GM23338 (cell line): ENCODE data around the gene RBP7. TPM values are rescaled to one million over a fixed set of nuclear protein-coding genes. Genes with fewer than 3 reads are reported as not detected.

ENCODE experiments used
- ATAC-seq: fragments of 200-7000 bp; cut with Tn5 transposase; 3 replicates; pipeline ENCODE4 v1.9.1; 2020
- DNase-seq: peaks from one replicate; pipeline ENCODE4 v3.0.0-alpha.2; 2015; ENCODE audit warnings: low spot score
- H2AFZ ChIP-seq: fragments of 200-600 bp; sonication (generic); 2 replicates; pipeline ENCODE4 v1.8.0; 2016; ENCODE audit warnings: antibody characterized with exemption, mild to moderate bottlenecking, moderate library complexity
- H3F3A ChIP-seq: fragments of 200-600 bp; sonication (generic); replicated peaks from 2 replicates; pipeline ENCODE4 v1.8.0; 2017; ENCODE audit warnings: antibody characterized with exemption, mixed run types, low read depth
- H3K27ac ChIP-seq: fragments of 200-600 bp; sonication (generic); 2 replicates; pipeline ENCODE4 v1.6.1; 2016; ENCODE audit warnings: low read depth
- H3K27me3 ChIP-seq: fragments of 200-600 bp; sonication (generic); 2 replicates; pipeline ENCODE4 v1.8.0; 2016; ENCODE audit warnings: mild to moderate bottlenecking, mixed run types, moderate library complexity; ENCODE audit not compliant: insufficient read depth
- H3K36me3 ChIP-seq: fragments of 200-600 bp; sonication (generic); 2 replicates; pipeline ENCODE4 v1.8.0; 2016; ENCODE audit warnings: mild to moderate bottlenecking; ENCODE audit not compliant: insufficient read depth
- H3K4me1 ChIP-seq: fragments of 200-600 bp; sonication (generic); 2 replicates; pipeline ENCODE4 v1.8.0; 2016; ENCODE audit warnings: mild to moderate bottlenecking, moderate library complexity; ENCODE audit not compliant: insufficient read depth
- H3K4me2 ChIP-seq: fragments of 200-600 bp; sonication (generic); 2 replicates; pipeline ENCODE4 v1.7.1; 2017; ENCODE audit warnings: mixed run types
- H3K4me3 ChIP-seq: fragments of 200-600 bp; sonication (generic); 2 replicates; pipeline ENCODE4 v1.6.1; 2016; ENCODE audit warnings: mixed run types
- H3K79me2 ChIP-seq: fragments of 200-600 bp; sonication (generic); replicated peaks from 2 replicates; pipeline ENCODE4 v1.8.0; 2017; ENCODE audit warnings: mild to moderate bottlenecking; ENCODE audit not compliant: insufficient read depth
- H3K9me2 ChIP-seq: fragments of 200-600 bp; sonication (generic); 2 replicates; pipeline ENCODE4 v1.8.0; 2017; ENCODE audit not compliant: insufficient read depth
- H4K20me1 ChIP-seq: fragments of 200-600 bp; sonication (generic); replicated peaks from 2 replicates; pipeline ENCODE4 v1.8.0; 2017; ENCODE audit warnings: mild to moderate bottlenecking; ENCODE audit not compliant: insufficient read depth
- H3K27ac Mint-ChIP-seq: 2 replicates; pipeline ENCODE4 v1.8.0; 2020; ENCODE audit warnings: inconsistent platforms, mild to moderate bottlenecking, moderate library complexity, mixed read lengths
- H3K27me3 Mint-ChIP-seq: 3 replicates; pipeline ENCODE4 v1.8.0; 2022; ENCODE audit warnings: low read depth, mild to moderate bottlenecking, moderate library complexity, mixed read lengths, inconsistent platforms; ENCODE audit not compliant: insufficient read depth, poor library complexity
- H3K36me3 Mint-ChIP-seq: 3 replicates; pipeline ENCODE4 v1.8.0; 2021; ENCODE audit warnings: low read depth, mild to moderate bottlenecking, inconsistent platforms, moderate library complexity, mixed read lengths
- H3K4me1 Mint-ChIP-seq: 3 replicates; pipeline ENCODE4 v1.8.0; 2020; ENCODE audit warnings: mild to moderate bottlenecking, inconsistent platforms, mixed read lengths
- H3K4me3 Mint-ChIP-seq: 3 replicates; pipeline ENCODE4 v1.8.0; 2021; ENCODE audit warnings: moderate library complexity, mild to moderate bottlenecking, inconsistent platforms, mixed read lengths
- H3K9me3 Mint-ChIP-seq: 3 replicates; pipeline ENCODE4 v1.8.0; 2020; ENCODE audit warnings: moderate library complexity, mild to moderate bottlenecking, inconsistent platforms, mixed read lengths
- CREB1 ChIP-seq: fragments of 250-450 bp; sonication (Bioruptor Pico); IDR thresholded peaks from 2 replicates; pipeline ENCODE4 v1.5.0; 2020; ENCODE audit warnings: low read depth, mild to moderate bottlenecking, moderate library complexity
- EZH2 ChIP-seq: fragments of 200-600 bp; sonication (generic); IDR thresholded peaks from one replicate; pipeline ENCODE4 v1.8.0; 2017; ENCODE audit warnings: antibody characterized with exemption, mild to moderate bottlenecking, low read depth; ENCODE audit not compliant: unreplicated experiment
- EZH2phosphoT487 ChIP-seq: fragments of 200-600 bp; sonication (generic); IDR thresholded peaks from one replicate; pipeline ENCODE4 v1.8.1; 2018; ENCODE audit warnings: antibody characterized with exemption; ENCODE audit not compliant: unreplicated experiment
- JUNB ChIP-seq: IDR thresholded peaks from one replicate; pipeline ENCODE4 v1.6.1; 2016; ENCODE audit warnings: antibody characterized with exemption; ENCODE audit not compliant: unreplicated experiment
- NANOG ChIP-seq: IDR thresholded peaks from 2 replicates; pipeline ENCODE4 v1.6.1; 2016; ENCODE audit warnings: antibody characterized with exemption, borderline replicate concordance
- POLR2AphosphoS5 ChIP-seq: IDR thresholded peaks from 2 replicates; pipeline ENCODE4 v1.6.1; 2016; ENCODE audit warnings: antibody characterized with exemption, low read depth
- STAT1 ChIP-seq: IDR thresholded peaks from one replicate; pipeline ENCODE4 v1.6.1; 2016; ENCODE audit warnings: antibody characterized with exemption; ENCODE audit not compliant: unreplicated experiment
- ZNF114 ChIP-seq: fragments of 250-450 bp; sonication (Bioruptor Pico); IDR thresholded peaks from 2 replicates; pipeline ENCODE4 v1.5.0; 2020; ENCODE audit warnings: mild to moderate bottlenecking, moderate library complexity
- ZNF331 ChIP-seq: fragments of 250-450 bp; sonication (Bioruptor Pico); IDR thresholded peaks from 2 replicates; pipeline ENCODE4 v1.5.0; 2020; ENCODE audit warnings: low read depth, mild to moderate bottlenecking, moderate library complexity
- polyA plus RNA-seq: library from polyadenylated mRNA; unstranded; fragments of >200 nt; fragmentation: Nextera tagmentation; extraction: Ambion mirVana; gene quantifications from 2 replicates; pipeline ENCODE4 v1.2.1, GENCODE V29; 2016
- total RNA-seq: library from RNA; depleted of rRNA; stranded (reverse); fragments of >200 nt; shearing (Covaris generic); gene quantifications from 2 replicates; pipeline ENCODE4 v1.2.3, GENCODE V29; 2014
- TF ChIP-seq, protein P1 (sequence below): IDR thresholded peaks from 2 replicates; pipeline ENCODE4 v1.6.1; 2016; ENCODE audit warnings: antibody characterized with exemption
- TF ChIP-seq, protein P2 (sequence below): fragments of 250-450 bp; sonication (Bioruptor Pico); IDR thresholded peaks from 2 replicates; pipeline ENCODE4 v1.5.0; 2020; ENCODE audit warnings: mild to moderate bottlenecking, moderate library complexity
- TF ChIP-seq, protein P3 (sequence below): IDR thresholded peaks from one replicate; pipeline ENCODE4 v1.6.1; 2018; ENCODE audit warnings: antibody characterized with exemption; ENCODE audit not compliant: unreplicated experiment
- TF ChIP-seq, protein P4 (sequence below), 2 experiments: fragments of 200-600 bp in 1 of 2; sonication (generic) in 1 of 2; conservative IDR thresholded peaks; 2 replicates each; pipeline versions ENCODE4 v1.5.1 to v1.6.1; 2016 to 2017; ENCODE audit warnings: antibody characterized with exemption in 2 of 2, low read depth in 2 of 2, mild to moderate bottlenecking in 2 of 2, moderate library complexity in 1 of 2

Gene RBP7
- total and polyA plus RNA-seq, 2 experiments from 2014 or later, result 3.2 to 16.7 TPM

DNA sequence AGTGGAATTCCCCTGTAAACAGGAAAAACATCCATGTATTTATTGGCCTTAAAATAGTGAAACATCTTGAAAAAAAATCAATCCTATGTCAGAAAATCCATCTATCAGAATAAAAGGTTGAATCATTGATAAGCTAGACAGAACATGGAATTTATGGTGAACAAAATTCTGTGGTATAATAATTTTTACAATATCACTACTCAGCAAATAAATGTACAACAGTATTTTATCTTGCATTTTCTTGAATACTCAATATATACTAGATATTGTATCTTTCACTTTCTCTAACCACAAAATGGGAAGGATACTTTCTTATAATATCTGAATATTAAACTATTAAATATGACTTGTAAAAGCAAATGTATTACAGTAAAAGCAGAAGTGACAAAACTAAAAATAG lies 30.0 kb downstream of the RBP7 start:
- no peak for ATAC-seq

More for the DNA sequence above, 30.0 kb downstream of the RBP7 start:
- 0 out of 2 replicates have a peak, but pooled peaks cover 2% of the 10 kb centered on the region for H3K4me1 ChIP-seq
- H3K27me3 ChIP-seq, result no peaks in the 10 kb centered on the region
- H3K79me2 ChIP-seq, result no peaks in the 10 kb centered on the region
- H3F3A ChIP-seq, result no peaks in the 10 kb centered on the region
- no peak for DNase-seq
- Mint-ChIP-seq H3K27ac (no peak overlapping the region), H3K4me3 (no peak overlapping the region), H3K9me3 (peaks cover 5% of the 10 kb centered on the region; the same call in 1 of the 3 replicates), H3K4me1 (peaks cover under 1% of the 10 kb centered on the region), H3K36me3 (no peaks in the 10 kb centered on the region; the same call in 2 of the 3 replicates), H3K27me3 (peaks cover 3% of the 10 kb centered on the region)
- no peak overlapping the region for H3K4me3 ChIP-seq
- no peak overlapping the region for H2AFZ ChIP-seq
- no peaks in the 10 kb centered on the region for H3K36me3 ChIP-seq
- no peaks in the 10 kb centered on the region for H4K20me1 ChIP-seq
- H3K9me2 ChIP-seq, result no peaks in the 10 kb centered on the region
- no peak overlapping the region for H3K4me2 ChIP-seq
- TF ChIP-seq ZNF331 (CRISPR knock-in tag), result no peak
- no peak for TF ChIP-seq ZNF114 (CRISPR knock-in tag)
- TF ChIP-seq STAT1, result no peak
- TF ChIP-seq, protein P1, sequence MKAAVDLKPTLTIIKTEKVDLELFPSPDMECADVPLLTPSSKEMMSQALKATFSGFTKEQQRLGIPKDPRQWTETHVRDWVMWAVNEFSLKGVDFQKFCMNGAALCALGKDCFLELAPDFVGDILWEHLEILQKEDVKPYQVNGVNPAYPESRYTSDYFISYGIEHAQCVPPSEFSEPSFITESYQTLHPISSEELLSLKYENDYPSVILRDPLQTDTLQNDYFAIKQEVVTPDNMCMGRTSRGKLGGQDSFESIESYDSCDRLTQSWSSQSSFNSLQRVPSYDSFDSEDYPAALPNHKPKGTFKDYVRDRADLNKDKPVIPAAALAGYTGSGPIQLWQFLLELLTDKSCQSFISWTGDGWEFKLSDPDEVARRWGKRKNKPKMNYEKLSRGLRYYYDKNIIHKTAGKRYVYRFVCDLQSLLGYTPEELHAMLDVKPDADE, result no peak
- no peak for TF ChIP-seq NANOG
- TF ChIP-seq, protein P2, sequence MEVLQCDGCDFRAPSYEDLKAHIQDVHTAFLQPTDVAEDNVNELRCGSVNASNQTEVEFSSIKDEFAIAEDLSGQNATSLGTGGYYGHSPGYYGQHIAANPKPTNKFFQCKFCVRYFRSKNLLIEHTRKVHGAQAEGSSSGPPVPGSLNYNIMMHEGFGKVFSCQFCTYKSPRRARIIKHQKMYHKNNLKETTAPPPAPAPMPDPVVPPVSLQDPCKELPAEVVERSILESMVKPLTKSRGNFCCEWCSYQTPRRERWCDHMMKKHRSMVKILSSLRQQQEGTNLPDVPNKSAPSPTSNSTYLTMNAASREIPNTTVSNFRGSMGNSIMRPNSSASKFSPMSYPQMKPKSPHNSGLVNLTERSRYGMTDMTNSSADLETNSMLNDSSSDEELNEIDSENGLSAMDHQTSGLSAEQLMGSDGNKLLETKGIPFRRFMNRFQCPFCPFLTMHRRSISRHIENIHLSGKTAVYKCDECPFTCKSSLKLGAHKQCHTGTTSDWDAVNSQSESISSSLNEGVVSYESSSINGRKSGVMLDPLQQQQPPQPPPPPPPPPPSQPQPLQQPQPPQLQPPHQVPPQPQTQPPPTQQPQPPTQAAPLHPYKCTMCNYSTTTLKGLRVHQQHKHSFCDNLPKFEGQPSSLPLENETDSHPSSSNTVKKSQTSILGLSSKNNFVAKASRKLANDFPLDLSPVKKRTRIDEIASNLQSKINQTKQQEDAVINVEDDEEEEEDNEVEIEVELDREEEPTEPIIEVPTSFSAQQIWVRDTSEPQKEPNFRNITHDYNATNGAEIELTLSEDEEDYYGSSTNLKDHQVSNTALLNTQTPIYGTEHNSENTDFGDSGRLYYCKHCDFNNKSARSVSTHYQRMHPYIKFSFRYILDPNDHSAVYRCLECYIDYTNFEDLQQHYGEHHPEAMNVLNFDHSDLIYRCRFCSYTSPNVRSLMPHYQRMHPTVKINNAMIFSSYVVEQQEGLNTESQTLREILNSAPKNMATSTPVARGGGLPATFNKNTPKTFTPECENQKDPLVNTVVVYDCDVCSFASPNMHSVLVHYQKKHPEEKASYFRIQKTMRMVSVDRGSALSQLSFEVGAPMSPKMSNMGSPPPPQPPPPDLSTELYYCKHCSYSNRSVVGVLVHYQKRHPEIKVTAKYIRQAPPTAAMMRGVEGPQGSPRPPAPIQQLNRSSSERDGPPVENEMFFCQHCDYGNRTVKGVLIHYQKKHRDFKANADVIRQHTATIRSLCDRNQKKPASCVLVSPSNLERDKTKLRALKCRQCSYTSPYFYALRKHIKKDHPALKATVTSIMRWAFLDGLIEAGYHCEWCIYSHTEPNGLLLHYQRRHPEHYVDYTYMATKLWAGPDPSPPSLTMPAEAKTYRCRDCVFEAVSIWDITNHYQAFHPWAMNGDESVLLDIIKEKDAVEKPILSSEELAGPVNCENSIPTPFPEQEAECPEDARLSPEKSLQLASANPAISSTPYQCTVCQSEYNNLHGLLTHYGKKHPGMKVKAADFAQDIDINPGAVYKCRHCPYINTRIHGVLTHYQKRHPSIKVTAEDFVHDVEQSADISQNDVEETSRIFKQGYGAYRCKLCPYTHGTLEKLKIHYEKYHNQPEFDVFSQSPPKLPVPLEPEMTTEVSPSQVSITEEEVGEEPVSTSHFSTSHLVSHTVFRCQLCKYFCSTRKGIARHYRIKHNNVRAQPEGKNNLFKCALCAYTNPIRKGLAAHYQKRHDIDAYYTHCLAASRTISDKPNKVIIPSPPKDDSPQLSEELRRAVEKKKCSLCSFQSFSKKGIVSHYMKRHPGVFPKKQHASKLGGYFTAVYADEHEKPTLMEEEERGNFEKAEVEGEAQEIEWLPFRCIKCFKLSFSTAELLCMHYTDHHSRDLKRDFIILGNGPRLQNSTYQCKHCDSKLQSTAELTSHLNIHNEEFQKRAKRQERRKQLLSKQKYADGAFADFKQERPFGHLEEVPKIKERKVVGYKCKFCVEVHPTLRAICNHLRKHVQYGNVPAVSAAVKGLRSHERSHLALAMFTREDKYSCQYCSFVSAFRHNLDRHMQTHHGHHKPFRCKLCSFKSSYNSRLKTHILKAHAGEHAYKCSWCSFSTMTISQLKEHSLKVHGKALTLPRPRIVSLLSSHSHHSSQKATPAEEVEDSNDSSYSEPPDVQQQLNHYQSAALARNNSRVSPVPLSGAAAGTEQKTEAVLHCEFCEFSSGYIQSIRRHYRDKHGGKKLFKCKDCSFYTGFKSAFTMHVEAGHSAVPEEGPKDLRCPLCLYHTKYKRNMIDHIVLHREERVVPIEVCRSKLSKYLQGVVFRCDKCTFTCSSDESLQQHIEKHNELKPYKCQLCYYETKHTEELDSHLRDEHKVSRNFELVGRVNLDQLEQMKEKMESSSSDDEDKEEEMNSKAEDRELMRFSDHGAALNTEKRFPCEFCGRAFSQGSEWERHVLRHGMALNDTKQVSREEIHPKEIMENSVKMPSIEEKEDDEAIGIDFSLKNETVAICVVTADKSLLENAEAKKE (CRISPR knock-in tag), result no peak
- TF ChIP-seq, protein P3, sequence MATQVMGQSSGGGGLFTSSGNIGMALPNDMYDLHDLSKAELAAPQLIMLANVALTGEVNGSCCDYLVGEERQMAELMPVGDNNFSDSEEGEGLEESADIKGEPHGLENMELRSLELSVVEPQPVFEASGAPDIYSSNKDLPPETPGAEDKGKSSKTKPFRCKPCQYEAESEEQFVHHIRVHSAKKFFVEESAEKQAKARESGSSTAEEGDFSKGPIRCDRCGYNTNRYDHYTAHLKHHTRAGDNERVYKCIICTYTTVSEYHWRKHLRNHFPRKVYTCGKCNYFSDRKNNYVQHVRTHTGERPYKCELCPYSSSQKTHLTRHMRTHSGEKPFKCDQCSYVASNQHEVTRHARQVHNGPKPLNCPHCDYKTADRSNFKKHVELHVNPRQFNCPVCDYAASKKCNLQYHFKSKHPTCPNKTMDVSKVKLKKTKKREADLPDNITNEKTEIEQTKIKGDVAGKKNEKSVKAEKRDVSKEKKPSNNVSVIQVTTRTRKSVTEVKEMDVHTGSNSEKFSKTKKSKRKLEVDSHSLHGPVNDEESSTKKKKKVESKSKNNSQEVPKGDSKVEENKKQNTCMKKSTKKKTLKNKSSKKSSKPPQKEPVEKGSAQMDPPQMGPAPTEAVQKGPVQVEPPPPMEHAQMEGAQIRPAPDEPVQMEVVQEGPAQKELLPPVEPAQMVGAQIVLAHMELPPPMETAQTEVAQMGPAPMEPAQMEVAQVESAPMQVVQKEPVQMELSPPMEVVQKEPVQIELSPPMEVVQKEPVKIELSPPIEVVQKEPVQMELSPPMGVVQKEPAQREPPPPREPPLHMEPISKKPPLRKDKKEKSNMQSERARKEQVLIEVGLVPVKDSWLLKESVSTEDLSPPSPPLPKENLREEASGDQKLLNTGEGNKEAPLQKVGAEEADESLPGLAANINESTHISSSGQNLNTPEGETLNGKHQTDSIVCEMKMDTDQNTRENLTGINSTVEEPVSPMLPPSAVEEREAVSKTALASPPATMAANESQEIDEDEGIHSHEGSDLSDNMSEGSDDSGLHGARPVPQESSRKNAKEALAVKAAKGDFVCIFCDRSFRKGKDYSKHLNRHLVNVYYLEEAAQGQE, result no peak
- TF ChIP-seq POLR2AphosphoS5, result no peak
- TF ChIP-seq EZH2phosphoT487, result no peak
- TF ChIP-seq JUNB, result no peak
- TF ChIP-seq, protein P4, sequence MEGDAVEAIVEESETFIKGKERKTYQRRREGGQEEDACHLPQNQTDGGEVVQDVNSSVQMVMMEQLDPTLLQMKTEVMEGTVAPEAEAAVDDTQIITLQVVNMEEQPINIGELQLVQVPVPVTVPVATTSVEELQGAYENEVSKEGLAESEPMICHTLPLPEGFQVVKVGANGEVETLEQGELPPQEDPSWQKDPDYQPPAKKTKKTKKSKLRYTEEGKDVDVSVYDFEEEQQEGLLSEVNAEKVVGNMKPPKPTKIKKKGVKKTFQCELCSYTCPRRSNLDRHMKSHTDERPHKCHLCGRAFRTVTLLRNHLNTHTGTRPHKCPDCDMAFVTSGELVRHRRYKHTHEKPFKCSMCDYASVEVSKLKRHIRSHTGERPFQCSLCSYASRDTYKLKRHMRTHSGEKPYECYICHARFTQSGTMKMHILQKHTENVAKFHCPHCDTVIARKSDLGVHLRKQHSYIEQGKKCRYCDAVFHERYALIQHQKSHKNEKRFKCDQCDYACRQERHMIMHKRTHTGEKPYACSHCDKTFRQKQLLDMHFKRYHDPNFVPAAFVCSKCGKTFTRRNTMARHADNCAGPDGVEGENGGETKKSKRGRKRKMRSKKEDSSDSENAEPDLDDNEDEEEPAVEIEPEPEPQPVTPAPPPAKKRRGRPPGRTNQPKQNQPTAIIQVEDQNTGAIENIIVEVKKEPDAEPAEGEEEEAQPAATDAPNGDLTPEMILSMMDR (conservative IDR thresholded peaks at IDR 0.05; ENCODE audit: low read depth in 2 of 2), result no peak
- no peak for TF ChIP-seq EZH2
- TF ChIP-seq CREB1 (CRISPR knock-in tag), result no peak
- H3K27ac ChIP-seq, result no peak overlapping the region
